Transverse colon (tissue), 4 donors: ENCODE measurements around the gene KCNK13. TPM values are rescaled to one million over a fixed set of nuclear protein-coding genes. Genes with fewer than 3 reads are reported as not detected.

ENCODE experiments used
- DNase-seq: peaks from one replicate; pipeline ENCODE4 v3.0.0-alpha.2; 2019
- H3K27ac ChIP-seq, 4 donors: fragments of 200-600 bp; sonication (generic); 2 replicates each; pipeline ENCODE4 v1.5.1; 2016 to 2018; ENCODE audit warnings: inconsistent platforms in 4 of 4
- H3K27me3 ChIP-seq: fragments of 200-600 bp; sonication (generic); 2 replicates; pipeline ENCODE4 v1.5.1; 2017; ENCODE audit warnings: inconsistent platforms
- H3K36me3 ChIP-seq, 4 donors: fragments of 200-600 bp; sonication (generic); 2 replicates each; pipeline ENCODE4 v1.5.1; 2017 to 2019; ENCODE audit warnings: inconsistent platforms in 4 of 4
- H3K4me1 ChIP-seq, 4 donors: fragments of 200-600 bp; sonication (generic); 2 replicates each; pipeline ENCODE4 v1.5.1; 2017 to 2020; ENCODE audit warnings: inconsistent platforms in 4 of 4
- H3K4me3 ChIP-seq, 4 donors: fragments of 200-600 bp; sonication (generic); 1 replicate in 1 of 4; 2 replicates in 3 of 4; pipeline versions ENCODE4 v1.5.1 to v1.6.1; 2017 to 2019; ENCODE audit warnings: inconsistent platforms in 4 of 4
- H3K9me3 ChIP-seq, 2 donors: fragments of 200-600 bp; sonication (generic); 2 replicates each; pipeline ENCODE4 v1.5.1; 2017 to 2019; ENCODE audit warnings: inconsistent platforms in 2 of 2
- EP300 ChIP-seq: sonication (generic); formaldehyde crosslinking; IDR thresholded peaks from one replicate; pipeline ENCODE4 v1.6.1; 2017; ENCODE audit warnings: antibody characterized with exemption, low read depth
- POLR2A ChIP-seq: fragments of 450-650 bp; IDR thresholded peaks from one replicate; pipeline ENCODE4 v1.6.1; 2016; ENCODE audit warnings: antibody characterized with exemption, mild to moderate bottlenecking, moderate library complexity
- POLR2AphosphoS5 ChIP-seq, 3 donors: sonication (generic); formaldehyde crosslinking; IDR thresholded peaks; one replicate each; pipeline ENCODE4 v1.6.1; 2016; ENCODE audit warnings: antibody characterized with exemption in 3 of 3
- WGBS, 2 donors: methylation state at CpG; one replicate each; pipeline ENCODE4 v1.1.5; 2018; ENCODE audit warnings: low coverage in 1 of 2; 5-methylcytosine and 5-hydroxymethylcytosine counted together
- in situ Hi-C, 4 donors: fragments of 200-750 bp; cut with MboI; loops; one replicate each; pipeline versions ENCODE4 v1.15.0 to v1.15.1; 2017; ENCODE audit warnings: low sequenced_read_pairs in 3 of 4, low pct_ligation_motif_present in 1 of 4, low pct_unique_long_range_greater_than_20kb in 1 of 4
- intact Hi-C: fragments of 100-400 bp; cut with DNase I; formaldehyde crosslinking; loops from one replicate; pipeline ENCODE4 v1.15.1; 2023; ENCODE audit warnings: low total_unique reads
- total RNA-seq, 4 donors: library from RNA; depleted of rRNA; stranded (reverse); fragments of >200 nt; gene quantifications; one replicate each; pipeline ENCODE4 v1.1.0, GENCODE V29; 2016
- TF ChIP-seq, protein P1 (sequence below), 5 experiments: fragments of 200-600 bp in 3 of 5; fragments of 450-650 bp in 2 of 5; sonication (generic) in 3 of 5; IDR thresholded peaks; 1 replicate in 2 of 5; 2 replicates in 3 of 5; pipeline ENCODE4 v1.5.1; 2016 to 2017; ENCODE audit warnings: antibody characterized with exemption in 5 of 5, inconsistent platforms in 3 of 5, mild to moderate bottlenecking in 2 of 5, moderate library complexity in 1 of 5

The KCNK13 gene
- total RNA-seq, 4 donors from 2014 or later, result 0.14 to 0.64 TPM; not detected in 2

DNA sequence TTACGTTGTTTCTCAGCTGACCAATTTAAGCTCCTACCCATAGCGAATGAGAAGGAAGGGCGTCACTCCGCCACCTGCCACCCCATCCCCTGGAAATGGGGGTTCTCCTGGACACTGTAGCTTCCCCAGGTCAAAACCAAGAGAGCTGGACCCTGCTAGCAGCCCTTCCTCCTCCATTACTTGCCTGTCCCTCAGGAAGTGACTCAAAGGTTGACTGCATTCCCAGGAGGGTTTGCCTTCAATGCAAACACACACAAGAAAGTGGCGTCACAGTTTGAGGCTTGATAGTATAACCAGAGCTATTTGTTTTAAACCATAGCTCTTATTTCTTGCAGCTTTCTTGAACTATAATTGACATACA lies 79.1 kb downstream of the KCNK13 start:
- TF ChIP-seq EP300, result no peak
- TF ChIP-seq, protein P1, sequence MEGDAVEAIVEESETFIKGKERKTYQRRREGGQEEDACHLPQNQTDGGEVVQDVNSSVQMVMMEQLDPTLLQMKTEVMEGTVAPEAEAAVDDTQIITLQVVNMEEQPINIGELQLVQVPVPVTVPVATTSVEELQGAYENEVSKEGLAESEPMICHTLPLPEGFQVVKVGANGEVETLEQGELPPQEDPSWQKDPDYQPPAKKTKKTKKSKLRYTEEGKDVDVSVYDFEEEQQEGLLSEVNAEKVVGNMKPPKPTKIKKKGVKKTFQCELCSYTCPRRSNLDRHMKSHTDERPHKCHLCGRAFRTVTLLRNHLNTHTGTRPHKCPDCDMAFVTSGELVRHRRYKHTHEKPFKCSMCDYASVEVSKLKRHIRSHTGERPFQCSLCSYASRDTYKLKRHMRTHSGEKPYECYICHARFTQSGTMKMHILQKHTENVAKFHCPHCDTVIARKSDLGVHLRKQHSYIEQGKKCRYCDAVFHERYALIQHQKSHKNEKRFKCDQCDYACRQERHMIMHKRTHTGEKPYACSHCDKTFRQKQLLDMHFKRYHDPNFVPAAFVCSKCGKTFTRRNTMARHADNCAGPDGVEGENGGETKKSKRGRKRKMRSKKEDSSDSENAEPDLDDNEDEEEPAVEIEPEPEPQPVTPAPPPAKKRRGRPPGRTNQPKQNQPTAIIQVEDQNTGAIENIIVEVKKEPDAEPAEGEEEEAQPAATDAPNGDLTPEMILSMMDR (IDR thresholded peaks at IDR 0.05), result no peak
- no peak for TF ChIP-seq POLR2AphosphoS5 (IDR thresholded peaks at IDR 0.05)
- no peak for TF ChIP-seq POLR2A
- intact Hi-C loops (no loop called here), in situ Hi-C loops (no loop called here)
- Histone ChIP-seq H3K36me3 (no peaks in the 10 kb centered on the region), H3K4me1 (no peaks in the 10 kb centered on the region), H3K27ac (no peak overlapping the region), H3K9me3 (no peaks in the 10 kb centered on the region), H3K27me3 (no peaks in the 10 kb centered on the region), H3K4me3 (no peak overlapping the region)
- WGBS, 2 donors, result 20 to 77% methylated on average over 1 to 5 of the region's 5 CpGs
- no peak for DNase-seq

DNA sequence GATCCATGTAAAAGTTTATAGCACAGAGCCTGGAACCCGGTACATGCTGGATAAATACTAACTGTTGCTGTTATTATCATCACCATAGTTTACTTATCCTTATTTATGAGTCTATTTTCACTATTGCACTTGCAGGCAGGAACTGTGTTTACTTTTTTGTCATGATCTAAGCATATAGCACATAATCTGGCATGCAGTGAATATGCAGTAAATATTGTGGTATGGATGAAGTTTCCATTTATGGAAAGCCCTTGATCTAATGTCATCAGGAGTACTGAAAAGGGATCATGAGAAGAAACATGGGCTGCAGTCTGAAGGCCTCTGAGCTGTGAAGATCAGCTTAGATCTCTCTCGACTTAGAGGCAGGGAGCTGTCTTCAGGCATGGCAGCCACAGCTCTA lies 91.6 kb downstream of the KCNK13 start:
- in situ Hi-C loops, result no loop called here
- intact Hi-C loops, result no loop called here
- Histone ChIP-seq H3K4me3 (no peak overlapping the region), H3K9me3 (no peaks in the 10 kb centered on the region), H3K4me1 (no peaks in the 10 kb centered on the region), H3K27me3 (no peaks in the 10 kb centered on the region), H3K27ac (no peak overlapping the region), H3K36me3 (no peaks in the 10 kb centered on the region)
- WGBS, 2 donors, result 44 to 45% methylated on average over 1 to 2 of the region's 2 CpGs
- DNase-seq, result no peak
- TF ChIP-seq POLR2AphosphoS5 (IDR thresholded peaks at IDR 0.05), result no peak
- no peak for TF ChIP-seq POLR2A
- TF ChIP-seq, protein P1 (IDR thresholded peaks at IDR 0.05), result no peak
- TF ChIP-seq EP300, result no peak

DNA sequence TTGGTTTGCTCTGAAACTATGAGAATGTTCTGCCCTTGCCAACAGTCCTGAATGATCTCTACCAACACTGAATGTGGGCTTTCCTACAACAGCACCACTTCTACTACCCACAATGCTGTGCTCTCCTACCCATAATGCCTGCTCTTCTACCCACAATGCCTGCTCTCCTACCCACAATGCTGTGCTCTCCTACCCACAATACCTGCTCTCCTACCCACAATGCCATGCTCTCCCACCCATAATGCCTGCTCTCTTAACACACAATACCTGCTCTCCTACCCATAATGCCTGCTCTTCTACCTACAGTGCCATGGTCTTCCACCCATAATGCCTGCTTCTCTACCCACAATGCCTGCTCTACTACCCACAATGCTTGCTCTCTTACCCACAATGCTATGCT lies 92.3 kb downstream of the KCNK13 start:
- TF ChIP-seq POLR2A (no peak), EP300 (no peak), POLR2AphosphoS5 (IDR thresholded peaks at IDR 0.05) (no peak)
- TF ChIP-seq, protein P1 (IDR thresholded peaks at IDR 0.05), result no peak
- H3K9me3 ChIP-seq, result no peaks in the 10 kb centered on the region
- H3K4me1 ChIP-seq, result no peaks in the 10 kb centered on the region
- in situ Hi-C loops (no loop called here), intact Hi-C loops (no loop called here)
- H3K27me3 ChIP-seq, result no peaks in the 10 kb centered on the region
- no peak overlapping the region for H3K27ac ChIP-seq
- H3K36me3 ChIP-seq, result no peaks in the 10 kb centered on the region
- no peak for DNase-seq
- no peak overlapping the region for H3K4me3 ChIP-seq

DNA sequence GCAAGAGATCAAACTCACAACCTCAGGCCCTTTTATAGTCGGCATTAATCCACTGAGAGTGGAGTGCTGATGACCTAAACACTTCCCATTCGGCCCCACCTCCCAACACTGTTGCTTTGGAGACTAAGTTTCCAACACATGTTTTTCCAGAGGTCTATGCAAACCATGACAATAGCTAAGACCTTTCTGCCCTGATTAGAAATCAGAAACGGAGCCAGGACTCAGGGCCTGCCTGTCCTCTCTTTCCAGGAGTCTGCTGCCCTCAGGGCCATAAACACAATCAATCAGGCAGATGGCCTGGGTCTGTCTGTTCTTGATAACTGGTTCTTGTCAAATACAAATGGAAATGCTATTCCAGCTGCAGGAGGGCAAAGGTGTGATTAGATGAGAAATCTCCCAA lies 97.4 kb downstream of the KCNK13 start:
- TF ChIP-seq EP300 (no peak), POLR2A (no peak), POLR2AphosphoS5 (IDR thresholded peaks at IDR 0.05) (no peak)
- TF ChIP-seq, protein P1 (IDR thresholded peaks at IDR 0.05), result no peak
- intact Hi-C loops (no loop called here), in situ Hi-C loops (no loop called here)
- Histone ChIP-seq H3K4me3 (no peak overlapping the region), H3K27me3 (no peaks in the 10 kb centered on the region), H3K36me3 (no peaks in the 10 kb centered on the region), H3K4me1 (no peaks in the 10 kb centered on the region), H3K9me3 (no peaks in the 10 kb centered on the region), H3K27ac (no peak overlapping the region)
- no peak for DNase-seq
- WGBS, 2 donors, result 20 to 48% methylated on average over 1 to 3 of the region's 3 CpGs
